Bronchial epithelial cell (primary cell): ENCODE measurements around the gene ZNF718. TPM values are rescaled to one million over a fixed set of nuclear protein-coding genes. Genes with fewer than 3 reads are reported as not detected.
"Not testable (repeated sequence)": the region's sequence is repeated elsewhere in the genome, so short reads cannot be mapped to it uniquely, and the experiment has no call there.

Source experiments
- DNase-seq: peaks from one replicate; pipeline ENCODE4 v3.0.0-alpha.2; 2010; ENCODE audit warnings: low read depth
- FAIRE-seq: peaks from 2 replicates; lab custom pipeline; 2011; peaks lifted over from hg19 to GRCh38; lab: Jason Lieb, UNC
- H3K27me3 ChIP-seq: 2 replicates; pipeline ENCODE4 v1.5.1; 2011; ENCODE audit warnings: low read length; ENCODE audit not compliant: control insufficient read depth, insufficient read depth
- H3K36me3 ChIP-seq: 2 replicates; pipeline ENCODE4 v1.5.1; 2011; ENCODE audit warnings: low read length; ENCODE audit not compliant: control insufficient read depth, insufficient read depth
- H3K4me3 ChIP-seq: 2 replicates; pipeline ENCODE4 v1.5.1; 2011; ENCODE audit warnings: mild to moderate bottlenecking, low read depth, low read length, control low read depth
- total RNA-seq: library from RNA; depleted of rRNA; stranded (reverse); fragments of >200 nt; gene quantifications from 2 replicates; pipeline ENCODE4 v1.2.1, GENCODE V29; 2014
- TF ChIP-seq, protein P1 (sequence below): IDR thresholded peaks from 2 replicates; pipeline ENCODE4 v1.5.1; 2011; ENCODE audit warnings: mild to moderate bottlenecking, moderate library complexity, low read length, control low read depth, inconsistent platforms; ENCODE audit not compliant: insufficient read depth, severe bottlenecking

Gene ZNF718
- total RNA-seq, result 5.5 and 6.7 TPM in 2 replicates

DNA sequence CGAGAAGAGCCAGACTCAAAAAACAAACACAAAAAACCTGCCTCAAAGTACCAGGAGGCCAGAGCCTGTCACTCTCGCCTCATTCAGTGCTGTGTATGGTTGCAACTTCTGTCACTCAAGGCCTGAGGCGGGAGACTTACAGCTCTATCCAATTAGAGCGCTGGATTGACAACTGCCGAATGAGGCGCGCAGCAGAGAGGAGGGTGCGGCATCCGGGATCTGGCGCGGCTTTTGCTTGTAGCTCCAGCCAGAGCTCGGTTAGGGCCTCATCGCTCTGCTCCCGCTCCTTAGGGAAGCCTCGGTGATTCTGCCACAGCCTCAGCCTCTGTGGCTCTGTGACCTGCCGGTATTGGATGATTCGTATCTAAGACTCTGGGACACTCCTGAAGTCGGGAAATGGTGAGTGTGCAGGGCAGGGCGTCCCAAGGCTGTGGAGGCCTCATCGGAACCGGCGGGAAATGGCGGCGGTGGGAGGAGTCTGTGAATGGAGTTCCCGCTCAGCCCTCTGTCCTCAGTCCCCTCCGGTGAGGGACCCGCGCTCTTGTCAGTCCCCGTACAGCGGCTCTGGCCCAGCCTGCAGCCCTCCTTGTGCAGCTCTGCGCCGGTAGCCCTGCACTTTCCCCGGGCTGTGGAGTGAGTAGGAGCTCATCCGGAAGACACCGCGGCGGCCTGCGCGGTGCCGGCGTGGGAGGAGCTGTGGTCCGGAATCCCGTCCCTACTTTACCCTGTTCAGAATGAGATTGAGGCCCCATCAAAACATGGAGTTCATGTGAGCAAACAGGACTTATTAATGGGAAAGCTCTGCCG is at the start of gene ZNF718:
Gene ZNF718, plus strand, starts transcription at position 227 of the 807 bp plus-strand sequence. Its CDS starts 170 bp downstream, at position 397.
- FAIRE-seq (peak; percentile 82), DNase-seq (peak; percentile 94)
- H3K27me3 ChIP-seq, result no peaks in the 10 kb centered on the region
- H3K4me3 ChIP-seq, result peak within 1 kb of the TSS; percentile 66
- peaks cover 2% of the 10 kb centered on the region for H3K36me3 ChIP-seq
- TF ChIP-seq, protein P1, sequence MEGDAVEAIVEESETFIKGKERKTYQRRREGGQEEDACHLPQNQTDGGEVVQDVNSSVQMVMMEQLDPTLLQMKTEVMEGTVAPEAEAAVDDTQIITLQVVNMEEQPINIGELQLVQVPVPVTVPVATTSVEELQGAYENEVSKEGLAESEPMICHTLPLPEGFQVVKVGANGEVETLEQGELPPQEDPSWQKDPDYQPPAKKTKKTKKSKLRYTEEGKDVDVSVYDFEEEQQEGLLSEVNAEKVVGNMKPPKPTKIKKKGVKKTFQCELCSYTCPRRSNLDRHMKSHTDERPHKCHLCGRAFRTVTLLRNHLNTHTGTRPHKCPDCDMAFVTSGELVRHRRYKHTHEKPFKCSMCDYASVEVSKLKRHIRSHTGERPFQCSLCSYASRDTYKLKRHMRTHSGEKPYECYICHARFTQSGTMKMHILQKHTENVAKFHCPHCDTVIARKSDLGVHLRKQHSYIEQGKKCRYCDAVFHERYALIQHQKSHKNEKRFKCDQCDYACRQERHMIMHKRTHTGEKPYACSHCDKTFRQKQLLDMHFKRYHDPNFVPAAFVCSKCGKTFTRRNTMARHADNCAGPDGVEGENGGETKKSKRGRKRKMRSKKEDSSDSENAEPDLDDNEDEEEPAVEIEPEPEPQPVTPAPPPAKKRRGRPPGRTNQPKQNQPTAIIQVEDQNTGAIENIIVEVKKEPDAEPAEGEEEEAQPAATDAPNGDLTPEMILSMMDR, result no peak

DNA sequence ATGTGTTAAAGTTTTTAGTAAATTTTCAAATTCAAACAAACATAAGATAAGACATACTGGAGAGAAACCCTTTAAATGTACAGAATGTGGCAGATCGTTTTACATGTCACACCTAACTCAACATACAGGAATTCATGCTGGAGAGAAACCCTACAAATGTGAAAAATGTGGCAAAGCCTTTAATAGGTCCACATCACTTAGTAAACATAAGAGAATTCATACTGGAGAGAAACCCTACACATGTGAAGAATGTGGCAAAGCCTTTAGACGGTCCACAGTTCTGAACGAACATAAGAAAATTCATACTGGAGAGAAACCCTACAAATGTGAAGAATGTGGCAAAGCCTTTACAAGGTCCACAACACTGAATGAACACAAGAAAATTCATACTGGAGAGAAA is 38.4 kb upstream of the ZNF718 start:
- FAIRE-seq (no peak), DNase-seq (no peak)
- Histone ChIP-seq H3K36me3 (peaks cover 2% of the 10 kb centered on the region), H3K4me3 (no peak overlapping the region), H3K27me3 (no peaks in the 10 kb centered on the region)
- TF ChIP-seq, protein P1, result no peak

DNA sequence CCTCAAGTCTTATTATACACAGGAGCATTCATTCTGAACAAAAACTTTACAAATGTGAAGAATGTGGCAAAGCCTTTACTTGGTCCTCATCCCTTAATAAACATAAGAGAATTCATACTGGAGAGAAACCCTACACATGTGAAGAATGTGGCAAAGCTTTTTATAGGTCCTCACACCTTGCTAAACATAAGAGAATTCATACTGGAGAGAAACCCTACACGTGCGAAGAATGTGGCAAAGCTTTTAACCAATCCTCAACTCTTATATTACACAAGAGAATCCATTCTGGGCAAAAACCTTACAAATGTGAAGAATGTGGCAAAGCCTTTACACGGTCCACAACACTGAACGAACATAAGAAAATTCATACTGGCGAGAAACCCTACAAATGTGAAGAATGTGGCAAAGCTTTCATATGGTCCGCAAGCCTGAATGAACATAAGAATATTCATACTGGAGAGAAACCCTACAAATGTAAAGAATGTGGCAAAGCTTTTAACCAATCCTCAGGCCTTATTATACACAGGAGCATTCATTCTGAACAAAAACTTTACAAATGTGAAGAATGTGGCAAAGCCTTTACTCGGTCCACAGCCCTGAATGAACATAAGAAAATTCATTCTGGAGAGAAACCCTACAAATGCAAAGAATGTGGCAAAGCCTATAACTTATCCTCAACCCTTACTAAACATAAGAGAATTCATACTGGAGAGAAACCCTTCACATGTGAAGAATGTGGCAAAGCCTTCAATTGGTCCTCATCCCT is 37.6 kb upstream of the ZNF718 start:
- not testable (repeated sequence) for H3K27me3 ChIP-seq, H3K36me3 ChIP-seq, DNase-seq, H3K4me3 ChIP-seq, FAIRE-seq

DNA sequence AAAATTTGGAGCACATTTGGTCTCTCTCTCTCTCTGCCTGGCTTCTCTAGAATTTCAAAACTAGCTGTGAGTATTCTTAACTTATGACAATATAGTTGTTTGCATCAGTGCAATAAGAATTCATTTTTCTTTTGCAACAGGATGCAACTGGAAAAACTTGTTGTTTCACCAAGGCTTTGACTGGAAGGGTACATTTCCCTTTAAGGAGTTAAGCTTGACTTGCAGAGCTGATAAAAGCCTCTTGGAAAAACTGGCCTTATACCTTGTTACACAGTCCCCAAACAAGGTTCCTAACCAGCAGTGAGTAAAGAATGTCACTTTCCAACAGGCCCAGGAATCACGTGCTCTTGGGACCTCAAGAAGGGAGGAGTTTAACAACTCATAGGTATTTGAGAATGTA is 25.9 kb upstream of the ZNF718 start:
- TF ChIP-seq, protein P1, result no peak
- H3K4me3 ChIP-seq, result no peak overlapping the region
- no peaks in the 10 kb centered on the region for H3K36me3 ChIP-seq
- FAIRE-seq (peak; percentile 43), DNase-seq (no peak)
- no peaks in the 10 kb centered on the region for H3K27me3 ChIP-seq

DNA sequence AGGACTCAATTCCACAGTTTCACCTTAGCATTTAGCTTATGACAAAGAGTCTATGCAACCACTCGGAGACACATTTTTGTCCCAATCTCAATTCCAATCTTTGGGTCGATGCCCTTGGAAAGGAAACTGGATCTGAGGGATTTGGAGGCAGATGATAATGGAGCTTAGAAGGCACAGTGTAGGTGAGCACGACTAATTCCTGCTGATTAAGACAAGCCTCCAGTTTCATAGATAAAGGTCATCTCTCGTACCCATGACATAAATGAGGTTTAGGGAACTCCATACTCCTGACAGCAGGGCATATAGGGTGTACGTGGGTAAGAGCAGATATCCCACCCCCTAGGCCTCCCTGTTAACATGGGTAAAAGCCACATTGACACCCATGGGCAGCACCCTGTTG is 24.4 kb upstream of the ZNF718 start:
- DNase-seq (no peak), FAIRE-seq (no peak)
- Histone ChIP-seq H3K27me3 (no peaks in the 10 kb centered on the region), H3K36me3 (no peaks in the 10 kb centered on the region), H3K4me3 (no peak overlapping the region)
- TF ChIP-seq, protein P1, result no peak

DNA sequence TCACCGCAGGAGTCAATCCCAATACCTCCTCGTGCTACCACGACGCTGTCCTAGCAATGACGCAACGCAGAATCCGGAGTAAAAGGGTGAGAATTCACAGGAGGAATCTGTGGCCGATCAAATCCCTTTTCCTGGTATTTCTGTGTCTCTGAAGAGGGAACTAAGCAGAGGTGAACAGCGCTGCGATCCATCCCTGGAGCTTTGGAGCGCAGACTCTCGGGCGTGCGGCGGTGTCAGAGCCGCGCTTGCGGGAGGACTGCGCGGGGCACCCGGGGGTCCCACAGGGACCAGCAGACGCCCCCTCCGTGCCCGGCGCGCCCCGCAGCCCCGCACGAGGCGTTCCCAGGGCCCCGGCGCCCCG is 17.2 kb upstream of the ZNF718 start:
- Histone ChIP-seq H3K36me3 (no peaks in the 10 kb centered on the region), H3K4me3 (no peak overlapping the region), H3K27me3 (peaks cover 18% of the 10 kb centered on the region)
- TF ChIP-seq, protein P1, result no peak
- FAIRE-seq (no peak), DNase-seq (no peak)
